Measurements from ENCODE around the gene SH2B3. TPM values are rescaled to one million over a fixed set of nuclear protein-coding genes. Genes with fewer than 3 reads are reported as not detected.
A peak's percentile ranks its signal among the peaks of the same experiment; 100 is the strongest.

Gene SH2B3
- total RNA-seq, 4 donors from 2014 or later: 24.9 to 49.4 (median 41.8) TPM

- peak overlapping the region; percentile 39 to 59 (median 50) for H3K27ac ChIP-seq (replicated peaks in 1 of 4)
- intact Hi-C loops (cut with DNase I): no loop called here
- peaks cover 0 to 4% (median 0%) of the 10 kb centered on the region in 4 donors for H3K36me3 ChIP-seq
- DNase-seq (ENCODE audit: extremely low spot score): no peak
- TF ChIP-seq POLR2A (IDR thresholded peaks at IDR 0.05; ENCODE audit: low read depth) (no peak), EP300 (IDR thresholded peaks at IDR 0.05) (no peak), POLR2AphosphoS5 (IDR thresholded peaks at IDR 0.05) (no peak)
- TF ChIP-seq, protein P1, sequence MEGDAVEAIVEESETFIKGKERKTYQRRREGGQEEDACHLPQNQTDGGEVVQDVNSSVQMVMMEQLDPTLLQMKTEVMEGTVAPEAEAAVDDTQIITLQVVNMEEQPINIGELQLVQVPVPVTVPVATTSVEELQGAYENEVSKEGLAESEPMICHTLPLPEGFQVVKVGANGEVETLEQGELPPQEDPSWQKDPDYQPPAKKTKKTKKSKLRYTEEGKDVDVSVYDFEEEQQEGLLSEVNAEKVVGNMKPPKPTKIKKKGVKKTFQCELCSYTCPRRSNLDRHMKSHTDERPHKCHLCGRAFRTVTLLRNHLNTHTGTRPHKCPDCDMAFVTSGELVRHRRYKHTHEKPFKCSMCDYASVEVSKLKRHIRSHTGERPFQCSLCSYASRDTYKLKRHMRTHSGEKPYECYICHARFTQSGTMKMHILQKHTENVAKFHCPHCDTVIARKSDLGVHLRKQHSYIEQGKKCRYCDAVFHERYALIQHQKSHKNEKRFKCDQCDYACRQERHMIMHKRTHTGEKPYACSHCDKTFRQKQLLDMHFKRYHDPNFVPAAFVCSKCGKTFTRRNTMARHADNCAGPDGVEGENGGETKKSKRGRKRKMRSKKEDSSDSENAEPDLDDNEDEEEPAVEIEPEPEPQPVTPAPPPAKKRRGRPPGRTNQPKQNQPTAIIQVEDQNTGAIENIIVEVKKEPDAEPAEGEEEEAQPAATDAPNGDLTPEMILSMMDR (IDR thresholded peaks at IDR 0.05): no peak
- H3K4me3 ChIP-seq: no peak overlapping the region
- peaks cover 85 to 100% (median 96%) of the 10 kb centered on the region in 4 donors for H3K4me1 ChIP-seq
- 63% methylated on average over 17 of the region's 21 CpGs for WGBS
- H3K9me3 ChIP-seq: no peaks in the 10 kb centered on the region
- no peaks in the 10 kb centered on the region for H3K27me3 ChIP-seq
Observed at GRCh38 chr12:111429828-111430432, 24.2 kb downstream of the SH2B3 start.

DNA sequence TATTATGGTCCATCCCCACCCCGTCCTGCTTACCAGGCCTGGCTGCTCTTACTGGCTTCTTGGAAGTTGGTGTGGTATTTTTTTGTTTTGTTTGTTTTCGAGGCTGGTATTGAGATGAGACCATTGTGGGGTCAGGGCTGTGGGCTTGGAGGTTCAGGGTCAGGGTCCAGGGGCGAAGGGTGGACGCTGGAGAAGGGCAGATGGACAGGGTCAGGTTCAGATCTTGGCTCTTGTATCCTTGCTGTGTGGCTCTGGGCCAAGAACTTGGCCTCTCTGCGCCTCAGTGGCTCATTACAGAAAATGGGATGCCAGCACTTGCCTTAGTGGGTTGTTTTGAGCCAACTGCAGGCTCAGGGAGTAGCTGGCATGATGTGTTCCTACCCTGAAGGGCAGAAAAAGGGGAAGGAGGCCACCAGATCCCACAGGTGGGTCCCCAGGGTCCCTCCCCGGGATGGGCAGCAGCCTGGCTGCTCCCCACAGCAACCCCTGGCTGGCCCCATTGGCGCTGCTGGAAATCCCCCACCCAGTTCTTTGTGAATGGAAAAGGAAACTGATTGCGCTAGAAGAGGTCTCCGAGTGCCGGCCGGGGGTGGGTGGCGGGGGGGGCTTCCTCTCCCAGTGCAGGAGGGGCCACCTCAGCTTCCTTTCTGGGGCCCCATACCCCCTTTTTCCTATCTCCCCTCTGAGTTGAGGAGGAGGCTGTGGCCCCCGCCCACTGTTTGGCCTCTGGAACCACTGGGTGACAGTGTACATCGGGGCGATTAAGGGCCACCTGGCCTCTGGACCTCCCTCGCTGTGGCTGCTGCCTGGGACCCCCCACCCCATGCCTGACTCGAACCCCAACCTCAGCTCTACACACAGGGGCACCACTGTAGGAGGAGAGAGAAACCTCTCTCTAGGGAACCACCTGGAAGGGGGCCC, 25.0 kb downstream of the SH2B3 start:
- no peak for TF ChIP-seq POLR2A (IDR thresholded peaks at IDR 0.05; ENCODE audit: low read depth)
- no peak for TF ChIP-seq EP300 (IDR thresholded peaks at IDR 0.05)
- TF ChIP-seq, protein P1 (IDR thresholded peaks at IDR 0.05): no peak
- no peak for TF ChIP-seq POLR2AphosphoS5 (IDR thresholded peaks at IDR 0.05)
- H3K27ac ChIP-seq (replicated peaks in 1 of 4): peak overlapping the region; percentile 39 to 59 (median 50)
- intact Hi-C loops (cut with DNase I): no loop called here
- no peaks in the 10 kb centered on the region for H3K27me3 ChIP-seq
- 36% methylated on average over 12 of the region's 17 CpGs for WGBS
- H3K9me3 ChIP-seq: no peaks in the 10 kb centered on the region
- H3K36me3 ChIP-seq: peaks cover 0 to 4% (median 0%) of the 10 kb centered on the region in 4 donors
- no peak for DNase-seq (ENCODE audit: extremely low spot score)
- H3K4me1 ChIP-seq: peaks cover 85 to 100% (median 96%) of the 10 kb centered on the region in 4 donors
- peak overlapping the region in 2 of 4 donors; percentile 4 to 11 for H3K4me3 ChIP-seq

GRCh38 chr12:111431772-111432171, 26.0 kb downstream of the SH2B3 start:
- Histone ChIP-seq H3K4me3 (no peak overlapping the region), H3K27me3 (no peaks in the 10 kb centered on the region), H3K4me1 (peaks cover 92 to 100% (median 97%) of the 10 kb centered on the region in 4 donors), H3K36me3 (no peaks in the 10 kb centered on the region), H3K9me3 (no peaks in the 10 kb centered on the region), H3K27ac (replicated peaks in 1 of 4) (peak overlapping the region; percentile 0 to 59 (median 40))
- intact Hi-C loops (cut with DNase I): no loop called here
- no peak for TF ChIP-seq EP300 (IDR thresholded peaks at IDR 0.05)
- TF ChIP-seq POLR2A (IDR thresholded peaks at IDR 0.05; ENCODE audit: low read depth): no peak
- DNase-seq (ENCODE audit: extremely low spot score): no peak
- WGBS: 84% methylated on average over 6 of the region's 6 CpGs

DNA sequence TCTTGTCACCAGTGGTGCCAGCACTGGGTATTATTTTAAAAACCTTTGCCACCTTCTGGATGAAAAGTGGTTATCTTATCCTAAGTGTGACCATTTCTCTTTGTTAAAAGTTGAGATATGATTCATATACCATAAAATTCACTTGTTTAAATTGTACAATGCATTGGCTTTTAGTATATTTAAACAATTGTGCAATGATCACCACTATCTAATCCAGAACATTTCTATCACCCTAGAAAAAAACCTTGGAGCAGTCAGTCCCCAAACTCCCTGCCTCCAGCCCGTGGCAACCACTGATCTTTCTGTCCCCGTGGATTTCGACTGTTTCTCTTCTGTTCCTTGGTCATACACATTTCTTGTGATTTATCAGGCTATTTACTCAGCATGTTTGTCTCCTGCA, 28.3 kb downstream of the SH2B3 start:
- no peaks in the 10 kb centered on the region for H3K9me3 ChIP-seq
- 53% methylated on average over 3 of the region's 3 CpGs for WGBS
- peak overlapping the region; percentile 47 to 71 (median 62) for H3K27ac ChIP-seq (replicated peaks in 1 of 4)
- TF ChIP-seq EP300 (IDR thresholded peaks at IDR 0.05) (no peak), POLR2AphosphoS5 (IDR thresholded peaks at IDR 0.05) (no peak), POLR2A (IDR thresholded peaks at IDR 0.05; ENCODE audit: low read depth) (no peak)
- TF ChIP-seq, protein P1 (IDR thresholded peaks at IDR 0.05): no peak
- H3K4me1 ChIP-seq: peaks cover 96 to 100% (median 99%) of the 10 kb centered on the region in 4 donors
- H3K4me3 ChIP-seq: peak overlapping the region in 2 of 4 donors; percentile 13 to 26
- H3K36me3 ChIP-seq: no peaks in the 10 kb centered on the region
- DNase-seq (ENCODE audit: extremely low spot score): no peak
- H3K27me3 ChIP-seq: no peaks in the 10 kb centered on the region
- intact Hi-C loops (cut with DNase I): no loop called here

Measured in esophagus muscularis mucosa (tissue), 4 donors.